GM04504 (cell line): ENCODE data around the gene TES.
"Not testable (repeated sequence)": the region's sequence is repeated elsewhere in the genome, so short reads cannot be mapped to it uniquely, and the experiment has no call there.

Experiments used
- DNase-seq: peaks from one replicate; pipeline ENCODE4 v3.0.0-alpha.2; 2012; ENCODE audit warnings: low read depth

TES gene, protein sequence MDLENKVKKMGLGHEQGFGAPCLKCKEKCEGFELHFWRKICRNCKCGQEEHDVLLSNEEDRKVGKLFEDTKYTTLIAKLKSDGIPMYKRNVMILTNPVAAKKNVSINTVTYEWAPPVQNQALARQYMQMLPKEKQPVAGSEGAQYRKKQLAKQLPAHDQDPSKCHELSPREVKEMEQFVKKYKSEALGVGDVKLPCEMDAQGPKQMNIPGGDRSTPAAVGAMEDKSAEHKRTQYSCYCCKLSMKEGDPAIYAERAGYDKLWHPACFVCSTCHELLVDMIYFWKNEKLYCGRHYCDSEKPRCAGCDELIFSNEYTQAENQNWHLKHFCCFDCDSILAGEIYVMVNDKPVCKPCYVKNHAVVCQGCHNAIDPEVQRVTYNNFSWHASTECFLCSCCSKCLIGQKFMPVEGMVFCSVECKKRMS

DNA sequence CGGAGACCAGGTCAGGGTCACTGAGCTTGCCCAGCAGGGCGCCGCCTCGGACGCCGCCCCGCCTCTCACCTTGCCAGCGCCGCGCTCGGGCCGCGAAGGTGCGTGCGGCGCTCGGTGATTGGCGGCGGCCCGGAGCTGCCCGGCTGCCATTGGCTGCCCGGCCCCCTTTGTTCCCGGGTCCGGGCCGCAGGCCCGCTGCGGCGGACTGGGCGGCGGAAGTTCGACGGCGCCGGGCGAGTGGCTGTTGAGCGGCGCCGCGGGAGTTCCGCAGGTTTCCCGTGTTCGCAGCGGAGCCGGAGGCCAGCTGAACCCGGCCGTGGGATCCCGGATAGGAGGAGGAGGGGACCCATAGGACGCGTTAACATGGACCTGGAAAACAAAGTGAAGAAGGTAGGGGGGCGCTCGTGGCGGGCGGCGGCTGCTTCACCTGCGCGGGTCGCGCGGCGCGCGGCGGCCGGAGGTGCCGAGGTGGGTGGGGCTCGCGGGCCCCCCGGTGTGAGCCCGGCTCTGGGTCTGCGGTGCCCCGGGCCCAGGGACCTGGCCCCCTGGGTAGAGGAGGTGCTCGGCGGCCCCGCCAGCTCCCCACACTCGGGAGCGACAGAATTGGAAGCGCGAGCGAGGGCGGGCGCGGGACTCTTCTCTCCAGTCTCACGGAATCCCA is at the start of gene TES:
TES (plus strand) TSS at position 195 of the 661 bp plus-strand sequence; CDS start at position 364, 169 bp downstream.
- no peak for DNase-seq

DNA sequence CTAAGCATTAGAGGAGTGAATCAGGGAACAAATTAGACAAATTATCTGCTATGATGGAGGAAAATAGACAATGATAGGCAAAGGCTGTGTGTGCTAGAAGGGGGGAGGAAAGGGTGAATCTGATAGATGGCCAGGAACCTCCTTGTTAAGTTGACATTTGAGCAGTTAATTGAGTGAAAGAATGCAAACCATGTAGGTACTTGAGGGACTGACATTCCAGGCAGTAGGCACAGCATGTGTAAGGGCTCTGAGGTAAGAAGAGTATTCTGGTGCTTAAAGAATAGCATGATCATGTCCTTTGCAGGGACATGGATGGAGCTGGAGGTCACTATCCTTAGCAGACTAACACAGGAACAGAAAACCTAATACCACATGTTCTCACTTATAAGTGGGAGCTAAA is 48.6 kb upstream of the TES start:
- DNase-seq: no peak

DNA sequence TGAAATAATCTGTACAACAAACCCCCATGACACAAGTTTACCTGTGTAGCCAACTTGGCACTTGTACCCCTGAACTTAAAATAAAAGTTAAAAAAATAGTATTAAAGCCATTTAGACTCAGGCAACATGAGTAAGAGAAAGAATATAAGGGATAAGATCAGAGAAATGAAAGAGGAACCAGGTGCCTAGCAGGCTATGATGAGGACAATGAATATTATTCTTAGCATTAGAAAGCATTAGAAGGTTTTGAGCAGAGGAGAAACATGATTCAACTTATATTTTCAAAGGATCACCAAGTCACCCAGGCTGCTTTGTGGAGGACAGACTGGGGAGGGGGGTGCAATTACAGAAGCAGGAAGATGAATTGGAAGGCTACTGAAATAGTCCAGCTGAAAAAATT is 48.1 kb upstream of the TES start:
- DNase-seq: no peak

DNA sequence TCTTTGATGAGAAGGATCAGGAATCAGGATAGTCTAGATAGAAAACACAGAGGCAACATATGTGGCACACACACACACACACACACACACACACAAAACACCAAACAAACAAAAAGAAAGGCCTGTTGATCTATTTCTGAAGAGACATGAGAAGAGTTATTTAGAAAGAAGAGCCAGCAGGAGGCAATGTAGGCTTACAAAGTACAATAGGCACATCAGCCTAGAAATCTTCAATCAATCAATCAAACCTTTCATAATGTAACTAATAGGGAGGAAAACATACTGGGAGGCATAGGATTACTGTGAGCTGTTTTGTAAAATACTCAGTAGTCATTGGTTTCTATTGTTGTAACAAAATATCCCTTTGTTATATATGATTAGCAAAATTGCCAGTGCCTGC is 47.3 kb upstream of the TES start:
- DNase-seq: no peak

DNA sequence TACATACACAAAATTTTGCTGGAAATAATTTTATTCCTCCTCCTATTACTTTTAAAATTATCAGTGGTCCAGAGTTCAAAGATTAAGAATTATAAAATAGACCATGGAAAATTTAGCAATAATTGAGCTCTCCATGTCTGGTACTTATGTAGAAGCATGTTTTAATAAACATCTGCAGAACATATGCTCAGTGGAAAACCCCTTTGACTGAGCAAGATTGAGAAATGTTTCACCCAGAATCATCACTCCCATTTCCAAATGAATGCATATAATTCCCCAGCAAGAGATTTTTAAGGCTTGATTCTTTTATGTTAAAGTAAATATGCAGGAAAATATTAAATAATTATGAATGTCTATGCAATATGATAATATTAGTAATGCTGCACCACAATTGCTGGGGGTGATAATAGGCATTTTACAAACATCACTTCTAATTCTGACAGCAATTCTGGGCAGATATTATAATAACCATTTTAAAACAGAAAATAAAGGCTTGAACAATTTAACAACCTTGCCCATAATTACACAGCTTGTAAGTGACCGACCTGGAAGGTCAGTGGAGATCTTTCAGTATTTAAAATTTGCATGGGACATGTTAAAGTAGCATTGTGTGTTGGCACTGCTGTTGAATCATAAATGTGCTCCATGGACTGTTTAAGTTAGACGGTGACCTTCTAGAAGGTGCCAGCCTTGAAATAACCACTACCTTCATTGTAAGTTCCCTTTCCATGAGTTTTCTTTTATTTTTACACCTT is 45.6 kb upstream of the TES start:
- DNase-seq: no peak

DNA sequence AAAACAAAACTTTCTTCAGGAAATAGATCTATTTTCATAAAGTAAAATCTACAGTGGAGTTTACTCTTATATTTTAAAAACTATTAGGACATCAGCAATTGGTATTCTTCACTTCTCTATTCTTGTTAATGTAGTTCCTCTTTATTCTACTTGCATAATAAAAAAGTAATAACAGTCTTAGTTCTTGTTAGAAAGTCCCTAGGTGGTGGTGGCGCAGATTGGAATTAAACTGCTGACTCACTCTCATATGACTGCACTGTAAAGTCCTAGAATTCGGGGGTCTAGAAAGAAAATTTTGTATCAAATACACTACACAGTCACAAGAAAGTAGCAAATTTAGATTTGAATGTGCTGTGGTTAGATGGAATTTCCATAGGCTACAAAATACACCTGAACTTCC is 44.6 kb upstream of the TES start:
- no peak for DNase-seq

DNA sequence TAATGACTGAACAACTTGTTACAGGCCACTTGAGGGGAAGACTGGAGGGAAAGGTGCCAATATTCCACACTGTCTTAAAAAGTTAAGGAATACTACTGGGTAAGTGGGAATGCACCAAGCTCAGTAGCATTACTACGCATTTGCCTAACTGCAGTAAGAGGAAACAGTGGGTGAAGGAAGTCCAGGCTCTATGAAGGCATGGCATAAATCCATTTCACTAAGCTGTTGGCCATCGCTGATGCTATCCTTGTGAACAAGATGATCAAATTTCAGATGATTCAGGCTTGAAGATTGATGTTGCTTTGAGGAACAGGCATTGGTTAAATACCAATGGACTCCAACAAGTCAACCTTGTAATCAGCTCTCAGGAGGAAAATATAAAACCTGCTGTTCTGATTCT is 44.2 kb upstream of the TES start:
- no peak for DNase-seq

DNA sequence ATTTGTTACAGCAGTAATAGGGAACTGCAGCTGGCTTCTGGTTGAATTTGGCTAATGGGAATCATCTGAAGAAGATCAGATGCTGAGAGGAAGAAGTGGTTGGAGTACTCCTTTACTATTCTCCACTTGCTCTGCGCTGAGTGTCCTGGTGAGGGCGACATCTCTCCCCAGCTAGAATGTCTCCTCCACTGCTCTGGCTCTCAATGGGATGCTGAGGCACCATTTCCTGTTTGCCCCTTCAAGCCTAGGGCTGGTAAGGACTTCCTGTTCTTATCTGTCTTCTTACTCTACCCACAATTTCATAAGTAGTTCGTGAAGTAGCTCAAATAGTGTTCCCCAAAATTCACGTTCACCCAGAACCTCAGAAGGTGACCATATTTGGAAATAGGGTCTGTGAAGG is 43.2 kb upstream of the TES start:
- DNase-seq: no peak

DNA sequence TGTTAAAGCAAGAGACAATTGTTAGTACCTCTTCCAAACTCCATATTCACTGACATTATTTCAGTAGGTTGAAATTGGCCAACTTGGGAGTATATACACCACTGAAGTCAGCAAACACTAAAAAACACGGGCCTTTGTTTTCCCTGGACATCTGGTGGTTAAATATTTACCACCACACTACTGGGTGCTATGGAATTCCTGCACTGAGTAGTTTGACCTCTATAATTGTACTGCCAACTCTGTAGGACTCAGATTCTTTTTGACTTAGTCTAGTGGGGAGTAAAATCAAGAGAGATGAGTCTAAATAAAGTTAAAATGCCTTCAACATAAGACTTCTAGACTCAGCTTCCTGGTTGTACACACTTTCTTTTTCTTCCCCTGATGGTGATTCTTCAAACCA is 41.3 kb upstream of the TES start:
- DNase-seq: no peak

DNA sequence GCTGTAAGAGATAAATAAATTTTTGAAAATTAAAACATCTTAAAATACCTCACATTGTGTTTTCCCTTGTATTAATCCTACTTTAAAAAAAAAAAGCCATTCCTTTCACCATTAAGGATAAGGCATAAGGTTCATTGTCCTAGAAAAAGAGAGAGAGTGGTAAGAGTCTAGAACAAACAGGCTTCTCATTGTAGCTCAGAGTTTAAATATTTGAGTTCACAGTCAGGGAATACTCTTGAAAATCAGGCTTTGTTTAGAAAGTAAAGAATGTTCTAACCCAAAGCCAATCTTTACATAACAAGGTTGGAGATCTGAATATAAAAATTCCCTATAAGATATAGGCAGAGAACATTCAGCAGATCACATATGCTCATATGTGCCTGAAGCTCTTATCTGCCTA is 40.2 kb upstream of the TES start:
- no peak for DNase-seq

DNA sequence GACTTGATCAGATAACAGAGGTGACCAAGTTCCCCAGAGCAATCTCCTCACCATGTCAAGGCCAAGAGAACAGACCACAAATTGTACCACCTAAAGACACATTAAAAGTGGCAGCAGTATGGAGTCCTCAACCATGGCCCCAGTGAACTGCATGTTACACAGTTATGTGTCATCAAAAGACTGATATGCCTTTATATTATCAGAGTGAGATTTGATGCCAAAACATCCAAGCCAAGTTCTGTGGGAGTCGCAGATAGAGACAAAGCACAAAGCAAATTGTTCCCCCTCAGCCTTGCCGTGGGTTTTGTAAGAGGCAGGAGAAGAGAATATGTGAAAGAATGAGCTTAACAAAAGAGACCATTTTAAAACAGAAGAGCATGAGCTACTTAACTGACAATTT is 39.2 kb upstream of the TES start:
- no peak for DNase-seq

DNA sequence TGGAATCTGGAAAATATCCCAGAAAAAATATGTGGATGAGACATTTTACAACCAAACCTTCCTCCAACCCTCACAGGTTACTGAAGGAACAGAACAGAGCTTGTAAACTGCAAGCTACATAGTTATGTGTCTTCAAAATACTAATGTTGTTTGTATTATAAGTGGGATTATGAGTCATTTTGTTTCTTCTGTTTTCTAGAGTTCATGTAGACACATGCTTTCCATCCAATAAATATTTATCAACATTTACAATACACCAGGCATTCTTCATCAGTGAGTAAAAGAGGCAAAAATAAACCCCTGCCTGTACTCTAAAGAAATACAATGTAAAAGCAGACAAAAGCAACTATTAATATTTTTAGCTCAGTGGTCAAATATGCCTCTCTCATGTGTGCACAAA is 38.0 kb upstream of the TES start:
- DNase-seq: no peak

DNA sequence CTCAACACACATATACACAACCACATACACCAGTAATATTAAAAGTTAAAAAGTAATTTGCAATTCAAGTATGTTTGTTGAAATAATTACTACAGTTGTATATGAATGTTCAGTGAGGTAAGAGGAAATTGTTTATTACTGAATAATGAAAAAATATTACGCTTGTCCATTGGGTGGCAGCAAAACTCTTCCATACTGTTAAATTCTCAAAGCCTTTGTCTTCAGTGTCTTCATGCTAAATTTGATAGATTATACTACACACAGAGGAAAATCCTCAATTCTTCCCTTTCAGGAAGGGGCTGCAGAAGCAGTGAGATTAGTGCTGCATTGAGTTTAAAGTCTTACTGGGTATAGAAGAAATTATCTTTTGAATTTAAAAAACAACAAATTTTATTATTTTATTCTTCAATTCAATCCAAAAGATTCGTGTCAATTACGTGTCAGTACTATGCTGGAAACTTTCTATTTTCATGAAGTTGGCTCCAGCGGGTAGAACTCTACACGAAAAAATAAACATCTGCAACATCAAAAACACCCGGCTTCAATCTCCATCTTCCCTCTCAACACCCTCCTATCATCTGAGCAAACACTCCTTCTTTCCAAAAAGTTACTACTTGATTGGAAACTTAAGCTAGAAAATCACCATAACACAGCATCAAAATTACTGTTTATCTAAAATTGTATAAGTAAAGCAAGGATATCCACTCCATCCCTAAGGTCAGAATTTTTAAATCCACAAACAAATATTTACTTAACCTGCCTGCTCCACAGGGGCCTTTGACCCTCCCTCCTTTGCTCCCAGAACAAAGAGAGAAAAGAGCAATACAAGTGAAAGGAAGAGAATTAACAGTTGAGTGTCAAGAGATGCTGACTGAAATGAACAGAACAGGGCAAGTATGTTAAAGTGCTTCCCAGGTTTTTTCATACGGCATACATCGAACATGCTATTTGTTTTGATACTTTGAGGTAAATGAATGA is 37.0 kb upstream of the TES start:
- DNase-seq: no peak

DNA sequence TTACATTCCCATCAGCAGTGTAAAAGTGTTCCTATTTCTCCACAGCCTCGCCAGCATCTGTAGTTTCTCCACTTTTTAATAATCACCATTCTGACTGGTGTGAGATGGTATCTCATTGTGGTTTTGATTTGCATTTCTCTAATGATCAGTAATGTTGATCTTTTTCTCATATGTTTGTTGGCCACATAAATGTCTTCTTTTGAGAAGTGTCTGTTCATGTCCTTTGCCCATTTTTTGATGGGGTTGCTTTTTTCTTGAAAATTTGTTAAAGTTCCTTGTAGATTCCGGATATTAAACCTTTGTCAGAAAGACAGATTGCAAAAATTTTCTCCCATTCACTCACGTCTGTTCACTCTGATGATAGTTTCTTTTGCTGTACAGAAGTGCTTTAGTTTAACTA is 35.2 kb upstream of the TES start:
- DNase-seq: not testable (repeated sequence)

DNA sequence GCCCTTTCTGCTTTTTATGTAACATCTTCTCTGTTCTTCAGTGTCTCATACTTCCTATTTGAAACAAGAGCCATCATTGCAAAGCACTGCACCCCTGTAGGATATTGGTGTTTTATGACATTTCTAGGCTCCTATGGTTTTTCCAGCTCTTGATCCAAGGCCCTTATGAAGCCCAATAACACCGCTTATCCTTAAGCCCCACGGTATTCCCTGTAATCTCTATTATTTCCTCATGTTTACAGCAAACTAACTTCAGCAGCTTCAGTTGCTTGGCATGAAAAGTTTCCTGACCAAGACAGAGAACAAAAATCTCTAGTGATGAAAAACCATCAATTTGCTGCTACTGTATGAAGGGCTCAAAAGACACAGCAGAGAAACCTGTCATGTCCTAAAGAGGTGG is 34.1 kb upstream of the TES start:
- DNase-seq: no peak

DNA sequence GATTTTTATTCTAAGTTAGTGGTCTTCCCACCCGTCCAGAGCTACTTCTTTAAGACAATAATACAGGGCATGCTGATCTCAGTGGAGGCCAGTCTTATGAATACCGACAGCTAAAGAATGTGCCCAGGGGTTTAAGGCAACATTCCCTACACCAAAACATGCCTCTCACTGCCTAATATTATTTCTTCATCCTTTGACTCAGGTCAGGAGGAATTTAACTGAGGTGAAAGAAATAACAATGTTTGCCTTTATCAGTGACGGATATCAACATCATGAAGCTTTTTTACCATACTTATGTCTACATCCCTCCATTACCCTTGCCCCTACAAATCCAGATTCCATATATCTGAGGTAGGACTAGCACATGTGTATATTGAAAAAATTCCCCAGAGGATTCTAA is 33.3 kb upstream of the TES start:
- no peak for DNase-seq

DNA sequence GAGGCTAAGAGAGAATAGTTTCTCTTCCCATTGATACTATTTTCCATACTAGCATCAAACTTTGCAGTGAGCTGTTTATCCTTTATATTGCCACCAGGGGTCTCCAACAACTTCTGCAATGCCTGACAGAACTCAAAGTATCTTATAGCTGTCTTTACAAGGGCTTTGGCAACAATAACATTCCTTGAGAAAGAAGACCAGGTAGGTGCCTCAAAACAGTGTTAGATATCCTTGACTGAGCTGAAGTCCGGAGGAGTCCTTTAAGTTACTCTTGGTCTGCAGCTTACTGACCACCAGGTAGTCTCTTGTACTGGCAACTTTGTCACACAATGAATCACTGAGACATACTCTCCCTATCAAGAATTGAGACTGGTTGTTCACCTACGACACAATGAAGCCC is 30.0 kb upstream of the TES start:
- DNase-seq: no peak

DNA sequence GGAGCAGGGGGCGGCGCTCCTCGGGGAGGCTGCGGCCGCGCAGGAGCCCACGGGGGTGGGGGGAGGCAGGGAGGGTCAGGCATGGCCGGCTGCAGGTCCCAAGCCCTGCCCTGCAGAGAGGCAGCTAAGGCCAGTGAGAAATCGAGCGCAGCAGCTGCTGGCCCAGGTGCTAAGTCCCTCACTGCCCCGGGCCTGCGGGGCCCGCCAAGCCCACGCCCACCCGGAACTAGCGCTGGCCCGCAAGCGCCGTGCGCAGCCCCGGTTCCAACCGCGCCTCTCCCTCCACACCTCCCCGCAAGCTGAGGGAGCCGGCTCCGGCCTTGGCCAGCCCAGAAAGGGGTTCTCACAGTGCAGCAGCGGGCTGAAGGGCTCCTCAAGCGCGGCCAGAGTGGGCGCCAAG is 28.3 kb upstream of the TES start:
- DNase-seq: no peak

DNA sequence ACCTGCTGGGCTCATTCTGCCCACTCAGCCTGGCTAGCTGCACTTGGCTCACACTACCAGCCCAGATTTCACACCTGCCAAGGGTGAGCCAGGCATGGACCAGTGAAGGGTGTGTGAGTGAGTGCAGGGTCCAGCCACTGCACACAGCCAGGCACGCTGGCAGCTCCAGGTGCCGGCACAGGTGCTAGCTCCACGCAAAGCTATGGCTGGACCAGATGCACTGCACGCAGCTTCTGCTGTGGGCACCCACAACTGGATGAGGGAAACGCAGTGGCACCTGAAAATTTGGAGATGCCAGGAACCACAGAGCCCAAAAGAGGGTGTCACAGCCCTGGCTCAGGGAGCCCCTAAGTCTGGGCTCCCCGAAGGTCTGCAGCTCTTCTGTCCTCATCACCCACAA is 24.9 kb upstream of the TES start:
- no peak for DNase-seq

DNA sequence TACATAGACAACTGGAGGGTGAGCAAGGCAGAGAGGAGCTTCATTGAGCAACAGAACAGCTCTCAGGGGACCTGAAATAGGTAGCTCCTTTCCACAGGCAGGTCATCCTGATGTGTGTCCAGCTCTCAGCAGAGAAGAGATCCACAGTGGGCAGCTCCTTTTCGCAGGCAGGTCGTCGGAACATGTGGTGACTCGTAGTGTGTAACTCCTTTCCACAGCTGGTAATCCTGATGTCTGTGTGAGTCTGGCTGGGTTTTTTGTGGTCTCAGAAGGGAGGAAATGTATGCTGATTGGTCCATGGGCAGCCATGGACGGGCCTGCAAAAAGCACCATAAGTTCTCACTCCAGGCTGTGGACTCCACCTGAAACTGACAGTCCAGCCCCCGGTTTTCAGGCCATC is 24.4 kb upstream of the TES start:
- no peak for DNase-seq

DNA sequence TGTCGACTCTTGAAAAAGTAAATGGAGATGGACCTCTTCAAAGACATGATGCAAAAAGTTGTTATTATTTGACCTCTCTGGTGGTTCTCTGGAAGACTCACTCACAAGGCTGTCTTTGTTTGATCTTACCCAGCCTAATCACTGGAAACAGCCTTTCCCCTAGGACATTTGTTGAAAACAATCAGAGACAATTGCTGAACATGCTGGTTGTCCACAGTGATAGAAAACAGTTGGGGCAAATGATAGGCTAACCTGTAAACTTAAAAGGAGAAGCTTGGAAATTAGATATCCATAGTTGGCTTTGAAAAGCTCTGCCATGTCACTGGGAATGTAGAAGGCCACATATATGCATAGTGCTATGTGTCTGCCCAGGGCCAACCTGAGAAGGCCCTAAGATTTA is 22.9 kb upstream of the TES start:
- DNase-seq: no peak
